Right ventricle myocardium inferior (tissue), 1 donor: ENCODE data around the gene LNPK. TPM values are rescaled to one million over a fixed set of nuclear protein-coding genes. Genes with fewer than 3 reads are reported as not detected.
"Not testable (repeated sequence)": the region's sequence is repeated elsewhere in the genome, so short reads cannot be mapped to it uniquely, and the experiment has no call there.

ENCODE experiments used
- ATAC-seq: fragments of 200-7000 bp; cut with Tn5 transposase; one replicate; pipeline ENCODE4 v1.9.1; 2020; ENCODE audit warnings: mild to moderate bottlenecking, moderate library complexity
- DNase-seq: peaks from one replicate; pipeline ENCODE4 v3.0.0; 2021; ENCODE audit errors: missing footprints
- intact Hi-C: fragments of 100-400 bp; cut with DNase I; formaldehyde crosslinking; loops from one replicate; pipeline ENCODE4 v1.11.0; 2022
- total RNA-seq: library from RNA; stranded (reverse); fragmentation: NEBNext Ultra II Directional; extraction: Animal tissue kit (Norgen Biotek cat#: 25700); gene quantifications from one replicate; pipeline ENCODE4 v1.2.1, GENCODE V29; 2021
- donor health status: DM: no; HTN: yes; CAD: no; lungs with severe emphysema.

LNPK gene
- total RNA-seq, 1 donor from 2014 or later = 38.8 TPM

GRCh38 chr2:175984846-175985245 is 17.2 kb downstream of the LNPK start:
- ATAC-seq = no peak
- intact Hi-C loops = no loop called here
- no peak for DNase-seq

DNA sequence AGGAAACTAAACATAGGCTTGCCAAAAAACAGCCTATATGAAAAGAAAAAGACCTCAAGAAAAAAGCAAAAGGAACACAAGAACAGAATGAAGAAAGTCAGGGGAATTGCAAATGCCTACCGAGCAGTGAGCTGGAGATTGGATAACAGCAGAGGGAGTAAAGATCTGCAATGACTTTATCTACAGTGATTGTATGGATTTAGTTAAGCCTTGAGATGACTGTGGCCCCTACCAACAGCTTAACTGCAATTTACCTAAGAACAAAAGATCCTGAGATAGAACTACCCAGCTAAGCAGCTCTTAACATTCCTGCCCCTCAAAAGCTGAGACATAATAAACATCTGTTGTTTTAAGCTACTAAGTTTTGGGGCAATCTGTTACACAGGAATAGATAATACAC is 20.5 kb downstream of the LNPK start:
- intact Hi-C loops = no loop called here
- ATAC-seq (no peak), DNase-seq (no peak)

- DNase-seq = no peak
- no peak for ATAC-seq
- intact Hi-C loops = no loop called here
Measured at GRCh38 chr2:175976391-175977157, 25.5 kb downstream of the LNPK start.

- intact Hi-C loops = no loop called here
- no peak for ATAC-seq
- no peak for DNase-seq
Measured at GRCh38 chr2:175973373-175973772, 28.7 kb downstream of the LNPK start.

- no peak for DNase-seq
- no peak for ATAC-seq
- intact Hi-C loops = no loop called here
Measured at GRCh38 chr2:175966839-175967238, 35.2 kb downstream of the LNPK start.

GRCh38 chr2:175965773-175966172 is 36.3 kb downstream of the LNPK start:
- intact Hi-C loops = no loop called here
- ATAC-seq = no peak

GRCh38 chr2:175964195-175964594 is 37.9 kb downstream of the LNPK start:
- DNase-seq = no peak
- no peak for ATAC-seq
- intact Hi-C loops = no loop called here

More at GRCh38 chr2:175965773-175966172, 36.3 kb downstream of the LNPK start:
- DNase-seq = no peak

DNA sequence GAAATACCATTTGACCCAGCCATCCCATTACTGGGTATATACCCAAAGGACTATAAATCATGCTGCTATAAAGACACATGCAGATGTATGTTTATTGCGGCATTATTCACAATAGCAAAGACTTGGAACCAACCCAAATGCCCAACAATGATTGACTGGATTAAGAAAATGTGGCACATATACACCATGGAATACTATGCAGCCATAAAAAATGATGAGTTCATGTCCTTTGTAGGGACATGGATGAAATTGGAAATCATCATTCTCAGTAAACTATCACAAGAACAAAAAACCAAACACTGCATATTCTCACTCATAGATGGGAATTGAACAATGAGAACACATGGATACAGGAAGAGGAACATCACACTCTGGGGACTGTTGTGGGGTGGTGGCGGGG is 38.9 kb downstream of the LNPK start:
- ATAC-seq, DNase-seq, intact Hi-C loops: not testable (repeated sequence)

GRCh38 chr2:175957845-175958244 is 44.2 kb downstream of the LNPK start:
- ATAC-seq = no peak
- no peak for DNase-seq
- intact Hi-C loops = no loop called here

- DNase-seq (no peak), ATAC-seq (no peak)
- intact Hi-C loops = no loop called here
Measured at GRCh38 chr2:175955136-175955535, 46.9 kb downstream of the LNPK start.

GRCh38 chr2:175950512-175950911 is 51.6 kb downstream of the LNPK start:
- intact Hi-C loops = no loop called here
- DNase-seq = no peak
- ATAC-seq = no peak

DNA sequence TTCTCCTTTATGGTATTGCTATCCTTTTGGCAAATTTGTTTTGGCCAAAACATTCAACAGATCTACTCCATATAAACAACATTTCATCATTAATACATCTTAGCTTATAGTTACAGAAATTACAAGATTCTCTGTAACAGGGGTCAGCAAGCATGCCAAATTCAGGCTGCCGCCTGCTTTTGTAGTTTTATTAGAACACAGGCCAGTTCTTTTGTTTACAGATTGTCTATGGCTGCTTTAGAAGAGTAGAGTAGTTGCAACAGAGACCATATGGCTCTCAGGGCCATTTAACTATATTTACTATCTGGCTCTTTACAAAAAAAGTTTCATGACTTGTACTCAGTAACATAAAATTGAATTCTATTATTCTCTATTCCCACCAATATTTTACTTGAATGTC is 53.9 kb downstream of the LNPK start:
- ATAC-seq (no peak), DNase-seq (no peak)
- intact Hi-C loops = no loop called here

DNA sequence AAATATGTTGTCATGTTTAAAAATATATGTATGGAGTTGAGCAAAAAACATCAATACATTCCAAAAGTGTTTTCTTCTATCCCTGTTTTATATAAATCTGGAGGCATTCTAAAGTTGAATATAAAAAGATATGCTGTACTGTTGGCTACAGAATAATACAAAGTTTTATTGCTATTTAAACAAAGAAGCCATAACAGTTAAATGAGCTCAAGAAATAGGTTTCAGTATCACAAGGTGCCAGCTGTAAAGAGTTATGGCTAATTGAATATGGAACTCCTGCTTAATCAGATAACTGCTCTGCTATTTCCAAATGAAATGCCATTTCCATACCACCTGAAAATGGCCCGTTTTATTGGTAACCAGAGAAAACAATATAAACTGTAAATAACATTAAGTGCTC is 55.0 kb downstream of the LNPK start:
- ATAC-seq (no peak), DNase-seq (no peak)
- intact Hi-C loops = no loop called here

DNA sequence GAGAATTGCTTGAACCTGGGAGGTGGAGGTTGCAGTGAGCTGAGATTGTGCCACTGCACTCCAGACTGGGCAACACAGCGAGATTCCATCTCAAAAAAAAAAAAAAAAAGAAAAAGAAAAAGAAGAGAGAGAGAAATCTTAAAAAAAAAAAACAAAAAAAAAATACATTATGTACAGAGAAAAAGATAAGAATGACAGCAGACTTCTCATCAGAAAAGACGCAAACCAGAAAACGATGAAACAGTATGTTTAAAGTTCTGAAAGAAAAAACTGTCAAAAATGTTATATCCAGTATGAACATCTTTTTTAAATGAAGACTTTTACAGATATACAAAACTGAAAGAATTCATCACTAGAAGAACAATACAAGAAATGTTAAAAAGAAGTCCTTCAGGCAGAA is 60.4 kb downstream of the LNPK start:
- DNase-seq (no peak), ATAC-seq (no peak)
- intact Hi-C loops = no loop called here

- DNase-seq = no peak
- intact Hi-C loops = no loop called here
- ATAC-seq = no peak
Measured at GRCh38 chr2:175937216-175937615, 64.9 kb downstream of the LNPK start.

DNA sequence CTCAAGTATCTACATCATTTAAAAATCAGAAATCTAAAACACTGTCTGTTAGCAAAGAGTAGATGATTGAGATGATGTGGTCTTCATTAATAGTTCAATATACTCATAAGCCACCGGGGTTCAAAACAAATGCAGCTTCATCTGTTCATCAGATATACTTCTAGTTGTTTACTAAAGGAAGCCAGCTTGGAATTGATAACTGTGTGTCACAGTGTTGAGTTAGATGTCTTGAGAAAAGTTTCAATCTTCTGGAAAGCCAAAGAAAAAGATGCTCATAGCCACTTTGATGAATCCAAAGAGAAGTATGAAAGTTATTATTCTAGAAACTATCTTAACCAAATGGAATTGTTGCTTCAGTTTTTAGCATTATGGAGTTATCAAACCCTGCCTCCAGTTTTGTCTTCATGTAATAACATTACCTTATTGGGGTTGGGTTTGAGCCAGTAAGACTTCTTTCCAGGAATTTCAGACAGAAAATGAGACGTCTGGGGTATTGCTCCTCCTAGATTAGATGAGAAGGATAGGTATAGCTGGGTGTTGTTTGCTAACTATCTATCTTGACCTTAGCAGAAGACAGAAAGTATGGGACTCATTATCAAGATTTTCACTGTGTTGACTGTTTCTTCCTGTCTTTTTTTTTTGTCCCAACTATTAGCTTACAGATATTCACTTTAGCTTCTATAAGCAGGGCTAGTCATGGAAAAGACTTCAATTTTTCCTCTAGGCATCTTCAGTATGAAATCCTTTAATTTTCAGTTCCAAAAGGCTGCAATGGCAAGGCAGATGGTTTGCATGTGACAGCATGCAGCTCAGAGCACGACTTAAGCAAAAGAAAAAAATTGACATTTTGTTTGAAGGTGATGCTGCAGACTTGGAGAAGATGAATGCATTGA is 66.5 kb downstream of the LNPK start:
- no peak for ATAC-seq
- intact Hi-C loops = no loop called here

DNA sequence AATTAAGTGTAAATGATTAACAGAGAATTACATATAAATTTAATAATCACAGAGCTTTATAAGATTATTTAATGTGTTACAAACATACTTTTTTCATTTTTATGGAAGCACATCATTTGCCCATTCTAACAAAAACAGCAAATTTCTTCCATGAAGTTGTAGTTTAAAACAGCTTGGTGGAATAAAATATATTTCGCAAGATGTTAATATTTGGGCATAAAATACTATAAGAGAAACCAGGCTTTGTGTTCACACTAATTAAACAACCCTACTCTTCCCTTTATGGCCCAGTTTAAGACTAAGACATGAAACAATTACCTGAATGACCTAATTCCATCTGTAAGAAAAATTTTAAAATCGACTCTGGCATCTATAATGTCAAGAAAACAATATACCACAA is 69.4 kb downstream of the LNPK start:
- ATAC-seq (no peak), DNase-seq (no peak)
- intact Hi-C loops = loop anchor here (5.0 kb wide), 1 partner anchor 150 kb away; the partner anchor contains the start of gene EVX2

More for the DNA sequence above, 66.5 kb downstream of the LNPK start:
- no peak for DNase-seq

- intact Hi-C loops = loop anchor here (5.0 kb wide), 1 partner anchor 150 kb away; the partner anchor contains the start of gene EVX2
- DNase-seq = no peak
- ATAC-seq = no peak
Measured at GRCh38 chr2:175931805-175932204, 70.3 kb downstream of the LNPK start.

GRCh38 chr2:175930504-175930903 is 71.6 kb downstream of the LNPK start:
- intact Hi-C loops = loop anchor here (5.0 kb wide), 1 partner anchor 152 kb away; the partner anchor contains the start of gene EVX2
- no peak for DNase-seq
- ATAC-seq = no peak

- intact Hi-C loops = loop anchor here (5.0 kb wide), 1 partner anchor 152 kb away; the partner anchor contains the start of gene EVX2
- DNase-seq = no peak
- no peak for ATAC-seq
Measured at GRCh38 chr2:175929850-175930249, 72.2 kb downstream of the LNPK start.
